GM12801 (cell line): Measurements from ENCODE around the gene ARHGAP29.

Source experiments
- CTCF ChIP-seq: IDR thresholded peaks from one replicate; pipeline ENCODE4 v1.5.1; 2011; ENCODE audit warnings: control low read depth; ENCODE audit not compliant: insufficient read length; ENCODE audit errors: extremely low read depth

ARHGAP29 gene

GRCh38 chr1:94143173-94143808 is 94.1 kb downstream of the ARHGAP29 start:
- TF ChIP-seq CTCF = no peak

GRCh38 chr1:94142583-94142982 is 94.8 kb downstream of the ARHGAP29 start:
- TF ChIP-seq CTCF = no peak

- TF ChIP-seq CTCF = no peak
Measured at GRCh38 chr1:94142022-94142421, 95.4 kb downstream of the ARHGAP29 start.

- no peak for TF ChIP-seq CTCF
Measured at GRCh38 chr1:94132111-94132510, 105.3 kb downstream of the ARHGAP29 start.

- no peak for TF ChIP-seq CTCF
Measured at GRCh38 chr1:94130851-94131595, 106.4 kb downstream of the ARHGAP29 start.

GRCh38 chr1:94126651-94127050 is 110.7 kb downstream of the ARHGAP29 start:
- TF ChIP-seq CTCF = no peak

- TF ChIP-seq CTCF = no peak
Measured at GRCh38 chr1:94125551-94126514, 111.6 kb downstream of the ARHGAP29 start.
